Activated CD4-positive, alpha-beta T cell treated with anti-CD3 and anti-CD28 coated beads for 4 hours (primary cell): ENCODE data around the gene IGF2.
"Not testable (repeated sequence)": the region's sequence is repeated elsewhere in the genome, so short reads cannot be mapped to it uniquely, and the experiment has no call there.

Experiments used
- DNase-seq, 2 donors: peaks; one replicate each; pipeline ENCODE4 v3.0.0-alpha.2; 2020

Gene IGF2

DNA sequence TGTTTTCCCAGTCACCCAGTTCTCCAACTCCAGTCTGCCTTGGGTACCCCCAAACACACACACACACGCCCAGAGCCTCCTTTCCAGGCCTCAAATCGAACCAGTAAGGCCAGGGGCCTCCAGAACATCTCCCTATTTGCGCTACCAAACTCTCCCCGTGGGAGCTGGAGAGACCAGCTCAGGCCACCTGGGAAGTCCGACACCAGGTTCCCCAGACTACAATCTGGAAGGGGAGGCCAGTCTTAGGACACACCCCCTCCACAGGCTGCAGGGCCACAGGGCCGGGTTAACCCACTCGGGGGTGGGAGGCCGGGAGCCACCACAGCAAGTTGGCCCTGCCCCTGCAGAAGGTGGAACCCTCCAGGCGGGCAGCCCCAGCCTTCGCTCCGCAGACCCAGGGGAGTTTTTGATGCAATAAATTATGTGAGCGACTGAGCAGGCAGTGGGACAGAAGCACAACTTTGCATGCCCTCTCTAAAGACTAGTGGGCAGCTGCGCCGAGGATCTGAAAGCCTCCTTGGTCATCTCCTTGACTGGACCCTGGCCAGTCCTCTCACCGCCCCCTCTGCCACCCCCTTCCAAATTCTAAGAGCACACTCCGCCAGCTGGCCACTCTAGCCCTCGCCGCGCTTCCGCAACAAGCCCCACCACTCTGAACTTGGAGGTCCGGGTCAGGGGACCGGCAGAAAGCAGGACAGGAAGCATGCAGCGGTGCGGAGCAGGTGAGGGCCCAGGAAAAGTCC is 2.8 kb downstream of the IGF2 start:
- DNase-seq, result no peak

DNA sequence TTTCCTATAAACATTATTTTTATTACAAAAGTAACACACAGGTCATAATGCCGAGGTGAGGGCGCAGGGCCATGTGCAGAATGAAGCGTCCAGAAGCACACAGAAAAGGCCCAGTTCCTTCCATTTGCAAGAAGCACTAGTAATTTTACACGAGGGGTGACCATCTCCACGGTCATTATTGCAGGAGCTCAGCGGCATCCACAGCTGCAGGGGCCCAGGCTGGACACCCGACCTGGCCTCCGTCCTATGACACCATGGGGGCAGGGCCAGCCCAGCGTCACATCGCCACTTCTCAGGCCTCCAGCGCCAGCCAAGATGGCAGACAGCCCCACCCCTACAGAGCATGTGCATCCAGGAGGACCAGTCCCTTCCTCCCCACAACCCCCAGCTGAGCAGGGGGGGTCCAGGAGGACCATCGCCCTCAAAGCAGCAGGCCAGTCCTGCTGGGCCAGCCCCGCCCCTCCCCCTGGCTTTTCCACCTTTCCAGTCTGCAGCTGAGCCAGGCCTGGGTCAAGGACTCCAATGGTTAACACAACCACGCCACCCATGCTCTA is 3.5 kb downstream of the IGF2 start:
- DNase-seq, result no peak

DNA sequence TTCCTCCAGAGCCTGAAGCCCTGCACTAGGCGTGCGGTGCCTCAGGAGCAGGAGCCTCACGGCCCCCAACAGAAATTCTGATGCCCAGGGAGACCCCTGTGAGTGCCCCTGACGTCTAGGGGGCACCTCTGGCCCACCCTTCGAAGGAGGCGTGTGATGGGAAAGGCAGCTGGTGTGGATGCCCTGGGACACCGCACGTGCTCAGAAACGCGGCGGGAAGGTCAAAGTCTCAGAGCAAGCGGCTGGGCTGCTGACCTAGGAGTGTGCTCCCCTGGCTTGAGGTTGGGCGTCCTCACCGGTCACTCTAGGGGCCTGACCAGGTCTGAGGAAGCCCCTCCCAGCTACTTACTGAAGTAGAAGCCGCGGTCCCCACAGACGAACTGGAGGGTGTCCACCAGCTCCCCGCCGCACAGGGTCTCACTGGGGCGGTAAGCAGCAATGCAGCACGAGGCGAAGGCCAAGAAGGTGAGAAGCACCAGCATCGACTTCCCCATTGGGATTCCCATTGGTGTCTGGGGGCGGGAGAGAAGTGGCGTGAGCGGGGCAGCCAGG is 4.1 kb downstream of the IGF2 start:
- no peak for DNase-seq

DNA sequence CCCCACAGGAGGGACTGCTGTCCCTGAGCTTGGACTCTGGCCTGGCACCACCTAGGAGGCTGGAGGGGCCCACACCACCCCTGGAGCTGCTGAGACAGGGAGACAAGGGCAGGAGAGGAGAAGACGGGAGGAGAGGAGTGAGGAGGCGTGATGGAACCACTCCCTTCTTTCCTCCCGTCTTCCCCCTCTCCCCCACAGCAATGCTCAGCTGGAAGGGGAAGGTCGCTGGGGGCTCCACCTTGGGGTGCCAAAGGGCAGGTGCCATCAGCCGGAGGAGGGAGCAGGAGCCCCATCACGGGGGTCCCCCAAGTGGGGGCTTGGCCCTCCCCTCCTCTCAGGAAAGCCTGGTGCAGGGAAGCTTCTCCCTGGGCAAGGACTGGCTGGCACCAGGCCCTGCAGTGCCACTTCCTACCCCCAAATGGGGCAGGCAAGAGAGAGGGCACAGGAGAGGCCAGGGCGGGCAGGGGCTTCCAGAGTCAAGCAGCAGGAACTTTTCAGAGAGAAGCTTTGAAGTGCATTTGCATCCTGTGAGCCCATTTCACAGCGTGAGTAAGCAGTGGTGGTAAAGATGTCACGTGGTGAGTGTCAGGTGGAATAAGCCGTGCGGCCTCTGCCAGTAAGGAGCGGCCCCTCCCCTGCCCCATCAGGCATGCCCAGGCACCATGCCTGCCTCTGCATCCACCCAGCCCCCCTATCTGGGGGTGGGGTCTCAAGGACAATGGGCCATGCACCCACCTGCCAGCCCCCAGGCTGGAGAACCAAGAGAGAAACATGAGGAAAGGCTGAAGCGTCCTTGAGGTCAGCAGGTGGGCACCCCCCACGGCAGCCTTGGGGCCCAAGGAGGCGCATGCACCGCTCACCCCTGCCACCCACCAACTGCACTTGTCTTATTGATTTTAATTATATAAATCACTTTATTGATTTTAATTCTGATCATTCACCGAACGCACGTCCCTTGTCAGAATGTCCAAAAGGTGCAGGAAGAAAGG is 4.9 kb downstream of the IGF2 start:
- DNase-seq, result no peak

DNA sequence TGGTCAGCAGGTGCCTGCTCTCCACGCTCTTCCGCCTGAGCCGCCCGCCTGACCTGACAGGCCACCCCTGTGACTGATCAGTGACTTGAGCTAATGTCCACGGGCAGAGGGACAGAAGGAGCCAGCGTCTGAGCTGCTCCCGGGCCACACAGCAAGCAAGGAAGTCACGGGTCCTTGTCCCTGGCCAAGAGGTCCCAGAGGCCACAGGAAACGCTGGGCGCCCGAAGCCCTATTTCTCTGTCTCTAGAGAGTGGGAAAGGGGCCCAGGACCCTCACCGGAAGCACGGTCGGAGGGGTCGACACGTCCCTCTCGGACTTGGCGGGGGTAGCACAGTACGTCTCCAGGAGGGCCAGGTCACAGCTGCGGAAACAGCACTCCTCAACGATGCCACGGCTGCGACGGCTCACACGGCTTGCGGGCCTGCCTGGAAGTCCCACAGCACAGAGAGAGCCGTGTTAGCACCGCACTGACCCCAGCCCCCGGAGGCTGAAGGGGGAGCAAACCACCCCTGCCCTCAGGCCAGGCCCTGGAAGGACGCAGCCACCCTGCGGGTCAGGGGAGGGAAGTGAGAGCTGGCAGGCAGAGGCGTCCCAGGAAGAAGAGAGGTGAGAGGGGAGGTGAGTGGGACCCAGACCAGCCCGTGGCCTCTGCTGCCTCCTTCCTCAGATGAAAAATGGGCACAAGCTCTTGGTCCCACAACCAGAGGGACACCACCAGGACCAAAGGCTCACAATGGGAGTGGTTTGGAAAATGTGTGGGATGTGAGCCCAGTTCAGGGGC is 5.8 kb downstream of the IGF2 start:
- no peak for DNase-seq

DNA sequence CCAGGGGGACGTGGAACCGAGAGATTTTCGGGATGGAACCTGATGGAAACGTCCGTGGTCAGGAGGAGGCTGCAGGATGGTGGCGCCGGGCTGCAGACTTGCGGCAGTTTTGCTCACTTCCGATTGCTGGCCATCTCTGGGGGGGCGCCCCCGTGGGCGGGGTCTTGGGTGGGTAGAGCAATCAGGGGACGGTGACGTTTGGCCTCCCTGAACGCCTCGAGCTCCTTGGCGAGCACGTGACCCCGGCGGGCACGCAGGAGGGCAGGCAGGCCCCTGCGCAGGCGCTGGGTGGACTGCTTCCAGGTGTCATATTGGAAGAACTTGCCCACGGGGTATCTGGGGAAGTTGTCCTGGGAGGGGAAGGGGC is 6.3 kb downstream of the IGF2 start:
- no peak for DNase-seq

DNA sequence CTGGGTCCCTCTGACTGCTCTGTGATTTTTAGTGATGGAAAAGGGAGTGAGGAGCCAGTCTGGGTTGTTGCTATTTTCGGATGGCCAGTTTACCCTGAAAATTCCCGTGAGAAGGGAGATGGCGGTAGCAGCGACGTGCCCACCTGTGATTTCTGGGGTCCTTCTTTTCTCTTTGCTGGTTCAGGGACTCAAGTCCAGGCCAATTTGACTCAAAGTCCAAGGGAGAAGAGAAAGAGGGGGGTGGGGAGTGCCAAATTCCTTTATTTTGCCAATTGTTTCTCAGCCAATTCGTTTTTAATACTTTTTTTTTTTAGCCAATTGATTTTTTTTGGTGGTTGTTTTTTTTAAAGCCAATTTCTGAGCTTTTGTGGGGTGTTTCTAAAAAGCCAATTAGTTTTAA is 6.9 kb downstream of the IGF2 start:
- DNase-seq, result no peak

DNA sequence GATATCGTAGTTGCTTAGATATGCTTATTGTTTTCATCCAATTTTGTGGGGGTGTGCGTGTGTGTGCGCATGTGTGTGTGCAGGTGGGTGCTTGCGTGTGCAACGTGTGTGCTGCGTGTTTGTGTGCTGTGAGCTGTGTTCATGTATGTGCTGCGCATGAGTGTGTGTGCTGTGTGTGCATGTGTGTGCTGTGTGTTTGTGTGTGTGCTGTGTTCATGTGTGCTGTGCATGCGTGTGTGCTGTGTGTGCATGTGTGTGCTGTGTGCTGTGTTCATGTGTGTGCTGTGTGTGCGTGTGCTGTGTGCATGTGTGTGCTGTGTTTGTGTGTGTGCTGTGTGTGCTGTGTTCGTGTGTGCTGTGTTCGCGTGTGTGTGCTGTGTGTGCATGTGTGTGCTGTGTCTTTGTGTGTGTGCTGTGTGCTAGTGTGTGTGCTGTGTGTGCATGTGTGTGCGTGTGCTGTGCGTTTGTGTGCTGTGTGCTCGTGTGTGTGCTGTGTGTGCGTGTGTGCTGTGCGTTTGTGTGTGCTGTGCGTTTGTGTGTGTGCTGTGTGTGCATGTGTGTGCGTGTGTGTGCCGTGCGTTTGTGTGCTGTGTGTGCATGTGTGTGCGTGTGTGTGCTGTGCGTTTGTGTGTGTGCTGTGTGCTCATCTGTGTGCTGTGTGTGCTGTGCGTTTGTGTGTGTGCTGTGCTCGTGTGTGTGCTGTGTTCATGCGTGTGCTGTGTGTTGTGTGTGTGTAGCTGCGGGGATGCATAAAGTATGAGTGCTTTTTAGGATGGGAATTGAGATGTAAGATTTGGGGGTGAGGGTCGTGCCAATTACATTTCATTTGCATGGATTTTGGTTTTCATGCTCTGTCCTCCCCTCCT is 7.6 kb downstream of the IGF2 start:
- DNase-seq, result no peak

DNA sequence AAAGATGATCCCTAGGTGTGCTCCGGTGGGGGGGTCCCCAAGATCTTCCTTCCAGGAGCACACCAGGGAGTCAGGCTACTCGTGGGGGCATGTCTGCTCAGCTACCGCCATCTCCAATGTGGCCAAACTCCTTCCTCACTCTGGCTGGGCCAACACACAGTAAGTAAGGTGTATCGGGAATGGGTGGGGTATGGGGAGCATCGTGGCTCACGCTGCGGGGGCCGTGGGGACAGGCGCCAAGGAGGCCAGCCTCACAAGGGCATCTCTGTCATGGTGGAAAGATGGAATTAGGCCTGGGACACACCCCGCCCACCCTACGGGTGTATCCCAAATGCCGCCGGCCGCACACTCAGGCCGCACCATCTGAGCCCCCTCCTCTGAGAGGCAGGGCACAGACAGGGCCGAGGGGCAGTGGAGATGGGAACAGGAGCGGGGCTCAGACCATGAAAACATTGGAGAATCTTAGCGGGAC is 8.3 kb downstream of the IGF2 start:
- no peak for DNase-seq

DNA sequence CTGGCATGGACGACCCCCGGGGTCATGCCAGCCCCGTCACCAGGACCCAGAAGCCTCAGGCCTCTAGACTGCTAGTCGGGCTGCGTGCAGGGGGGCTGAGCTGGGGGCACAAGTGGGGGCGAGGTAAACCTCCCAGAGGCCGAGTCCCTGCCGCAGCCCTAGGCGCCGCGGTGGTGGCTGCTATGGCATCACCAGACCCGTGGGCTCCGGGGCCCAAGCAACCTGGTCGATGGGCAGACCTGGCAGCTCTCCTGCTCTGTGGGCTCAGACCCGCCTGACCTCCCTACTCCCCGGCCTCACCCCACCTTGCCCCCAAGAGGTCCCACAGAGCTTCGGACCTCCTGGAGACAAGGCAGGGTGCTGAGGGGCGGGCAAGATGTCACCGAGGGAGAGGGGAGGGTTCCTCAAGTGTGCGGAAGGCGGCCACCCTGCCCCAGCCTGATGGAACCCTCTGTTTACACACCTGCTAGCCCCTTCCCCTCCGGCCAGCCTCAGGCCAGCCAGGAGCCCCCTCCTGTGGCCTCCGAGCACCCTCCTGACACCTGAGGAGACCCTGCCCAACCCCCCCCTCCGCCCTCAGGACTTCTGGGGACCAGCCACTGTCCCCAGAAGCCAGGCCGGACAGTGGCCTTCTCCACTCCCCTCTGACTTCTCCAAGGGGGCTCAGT is 9.4 kb downstream of the IGF2 start:
- no peak for DNase-seq

DNA sequence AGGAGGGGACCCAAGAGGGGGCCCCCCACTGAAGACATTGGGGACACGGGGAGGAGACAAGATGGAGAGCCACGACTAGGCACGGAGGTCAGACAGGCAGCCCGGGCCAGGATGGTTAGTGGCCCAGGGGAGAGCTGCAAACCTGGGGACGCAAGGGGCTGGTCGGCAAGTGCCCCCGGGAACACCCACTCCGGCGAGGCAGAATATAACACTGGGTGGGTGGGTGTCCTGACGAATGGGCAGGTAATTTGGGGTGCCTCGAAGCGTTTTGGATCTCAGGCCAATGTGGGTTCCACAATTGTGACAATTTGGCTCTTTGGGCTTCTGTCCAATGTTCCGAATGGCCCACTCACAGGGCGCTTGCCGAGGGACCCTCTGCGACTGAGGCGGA is 9.9 kb downstream of the IGF2 start:
- no peak for DNase-seq

DNA sequence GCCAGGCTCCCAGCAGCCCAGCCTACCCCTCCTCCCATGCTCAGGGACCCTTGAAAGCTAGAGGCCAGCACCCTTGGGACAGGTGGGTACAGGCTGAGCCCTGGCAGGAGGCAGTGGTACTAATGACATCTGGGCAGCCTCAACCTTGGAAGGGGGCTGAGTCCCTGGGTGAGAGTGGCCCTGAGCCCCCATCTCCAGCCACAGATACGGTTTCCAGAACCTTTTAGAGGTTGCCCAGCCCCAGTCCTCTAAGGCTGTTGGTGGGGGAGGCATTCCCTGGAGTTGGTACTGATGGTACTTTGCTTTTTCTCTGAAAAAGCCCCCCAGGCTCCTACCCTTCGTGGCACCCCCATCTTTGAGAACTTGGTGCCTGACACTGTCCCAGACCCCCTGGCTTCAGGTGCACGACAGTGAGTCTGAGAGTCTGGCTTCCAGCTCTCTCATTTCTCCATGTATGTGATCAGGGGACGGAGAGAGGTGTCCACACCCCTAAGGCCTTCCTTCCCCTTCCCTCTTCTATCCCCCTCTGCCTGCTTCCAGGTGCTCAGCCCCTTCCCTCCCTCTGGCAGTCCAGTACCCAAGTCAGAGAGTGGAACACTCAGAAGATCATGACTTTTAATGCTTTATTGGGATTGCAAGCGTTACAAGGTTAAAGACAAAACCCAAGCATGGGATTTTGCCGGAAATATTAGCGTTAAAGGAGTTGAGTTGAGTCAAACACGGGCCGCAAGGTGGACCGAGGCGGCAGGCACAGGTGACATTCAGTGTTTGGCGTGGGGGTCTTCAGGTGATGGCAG is 10.5 kb downstream of the IGF2 start:
- DNase-seq, result no peak

DNA sequence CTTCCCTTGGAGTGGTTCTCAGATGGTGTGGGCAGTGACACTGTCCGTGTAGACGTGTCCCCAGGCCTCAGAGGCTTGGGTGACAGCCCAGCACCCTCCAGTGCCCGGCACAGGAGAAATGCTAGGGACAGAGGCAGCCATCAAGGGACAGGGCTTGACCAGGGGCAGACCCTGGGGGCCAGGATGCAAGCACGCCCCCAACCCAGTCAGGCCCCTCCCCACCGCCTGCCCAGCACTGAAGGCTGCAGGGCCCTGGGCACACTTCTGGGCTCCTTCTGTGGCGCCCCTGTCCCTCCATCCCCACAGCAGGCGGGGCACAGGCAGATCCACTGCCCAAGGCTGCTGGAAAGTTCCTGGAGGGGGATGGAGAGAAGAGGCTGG is 11.1 kb downstream of the IGF2 start:
- DNase-seq, result no peak

DNA sequence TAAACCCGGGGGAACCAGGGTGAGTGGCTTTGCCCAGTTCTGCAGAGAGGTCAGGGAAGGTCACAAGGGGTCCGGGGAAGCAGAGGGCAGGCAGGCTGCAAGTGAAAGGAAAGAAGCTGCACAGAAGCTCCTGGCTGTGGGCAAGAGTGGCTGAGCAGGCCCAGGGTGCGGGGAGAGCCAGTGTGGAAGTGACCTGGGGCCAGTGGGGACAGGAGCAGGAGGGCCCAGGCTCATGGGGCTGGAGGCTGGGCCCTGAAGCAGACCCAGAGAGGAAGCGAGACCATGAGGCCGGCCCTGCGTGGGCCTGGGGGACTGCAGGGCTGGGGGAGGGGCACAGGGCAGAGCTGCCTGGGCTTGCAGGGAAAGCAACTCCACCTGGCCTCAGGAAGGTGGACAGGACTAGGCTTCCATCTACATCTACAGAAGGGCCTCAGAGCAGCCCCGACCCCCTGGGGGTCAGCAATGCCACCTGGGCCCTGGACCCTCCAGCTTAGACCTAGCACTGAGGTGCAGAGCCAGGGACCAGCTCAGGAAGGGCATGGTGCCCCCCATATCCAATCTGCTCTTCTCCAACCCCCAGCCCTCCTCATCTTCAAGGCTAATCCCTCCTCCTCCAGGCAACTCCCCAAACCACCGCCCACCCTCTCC is 11.6 kb downstream of the IGF2 start:
- no peak for DNase-seq

DNA sequence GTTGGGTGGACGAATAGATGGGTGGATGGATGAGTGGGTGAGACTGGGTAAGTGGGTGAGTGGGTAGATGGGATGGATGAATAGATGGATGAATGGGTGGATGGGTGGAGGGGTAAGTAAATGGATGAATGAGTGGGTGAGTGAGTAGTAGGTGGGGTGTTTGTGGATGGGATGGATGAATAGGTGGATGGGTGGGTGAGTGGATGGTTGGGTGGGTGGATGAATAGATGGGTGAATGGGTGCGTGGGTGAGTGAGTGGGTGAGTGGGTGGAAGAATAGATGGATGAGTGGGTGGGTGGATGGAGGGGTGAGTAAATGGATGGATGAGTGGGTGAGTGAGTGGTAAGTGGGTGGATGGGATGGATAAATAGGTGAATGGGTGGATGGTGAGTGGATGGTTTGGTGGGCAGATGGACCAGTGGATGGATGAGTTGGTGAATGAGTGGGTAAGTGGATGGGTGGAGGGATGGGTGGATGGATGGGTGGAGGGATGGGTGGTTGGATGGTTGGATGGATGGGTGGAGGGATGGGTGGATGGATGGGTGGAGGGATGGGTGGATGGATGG is 12.6 kb downstream of the IGF2 start:
- DNase-seq, result no peak

DNA sequence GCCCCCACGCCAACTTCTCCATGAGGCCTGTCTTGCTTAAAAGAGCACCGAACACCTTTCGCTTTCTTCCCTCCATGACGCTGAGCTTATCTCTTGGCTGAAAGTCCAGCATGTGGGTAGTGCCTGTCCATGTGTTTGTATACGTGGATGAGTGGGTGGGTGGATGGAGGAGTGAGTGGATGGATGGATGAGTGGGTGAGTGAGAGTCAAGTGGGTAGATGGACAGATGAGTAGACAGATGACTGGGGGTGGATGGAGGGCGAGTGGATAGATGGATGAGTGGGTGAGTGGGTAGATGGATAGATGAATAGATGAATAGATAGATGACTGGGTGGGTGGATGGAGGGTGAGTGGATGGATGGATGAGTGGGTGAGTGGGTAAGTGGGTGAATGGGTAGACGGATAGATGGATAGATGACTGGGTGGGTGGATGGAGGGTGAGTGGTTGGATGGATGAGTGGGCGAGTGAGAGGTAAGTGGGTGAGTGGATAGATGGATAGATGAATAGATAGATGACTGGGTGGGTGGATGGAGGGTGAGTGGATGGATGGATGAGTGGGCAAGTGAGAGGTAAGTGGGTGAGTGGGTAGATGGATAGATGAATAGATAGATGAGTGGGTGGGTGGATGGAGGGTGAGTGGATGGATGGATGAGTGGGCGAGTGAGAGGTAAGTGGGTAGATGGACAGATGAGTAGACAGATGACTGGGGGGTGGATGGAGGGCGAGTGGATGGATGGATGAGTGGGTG is 14.3 kb downstream of the IGF2 start:
- not testable (repeated sequence) for DNase-seq

DNA sequence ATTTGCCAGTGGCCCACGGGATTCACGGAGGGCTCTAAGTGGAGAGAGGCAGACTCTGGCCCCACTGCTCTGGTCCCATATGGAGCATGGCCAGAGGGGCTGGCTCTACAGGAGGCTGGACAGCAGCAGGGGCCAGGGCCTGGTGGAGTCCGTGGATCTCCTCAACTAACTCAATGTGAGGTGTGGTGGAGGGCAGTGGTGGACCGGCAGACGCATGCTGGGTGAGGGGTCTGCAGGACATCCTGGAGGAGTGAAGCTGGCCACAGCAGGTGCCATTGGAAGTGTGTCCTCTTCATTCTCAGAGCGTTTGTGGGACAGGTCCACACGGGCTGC is 15.6 kb downstream of the IGF2 start:
- DNase-seq, result no peak

DNA sequence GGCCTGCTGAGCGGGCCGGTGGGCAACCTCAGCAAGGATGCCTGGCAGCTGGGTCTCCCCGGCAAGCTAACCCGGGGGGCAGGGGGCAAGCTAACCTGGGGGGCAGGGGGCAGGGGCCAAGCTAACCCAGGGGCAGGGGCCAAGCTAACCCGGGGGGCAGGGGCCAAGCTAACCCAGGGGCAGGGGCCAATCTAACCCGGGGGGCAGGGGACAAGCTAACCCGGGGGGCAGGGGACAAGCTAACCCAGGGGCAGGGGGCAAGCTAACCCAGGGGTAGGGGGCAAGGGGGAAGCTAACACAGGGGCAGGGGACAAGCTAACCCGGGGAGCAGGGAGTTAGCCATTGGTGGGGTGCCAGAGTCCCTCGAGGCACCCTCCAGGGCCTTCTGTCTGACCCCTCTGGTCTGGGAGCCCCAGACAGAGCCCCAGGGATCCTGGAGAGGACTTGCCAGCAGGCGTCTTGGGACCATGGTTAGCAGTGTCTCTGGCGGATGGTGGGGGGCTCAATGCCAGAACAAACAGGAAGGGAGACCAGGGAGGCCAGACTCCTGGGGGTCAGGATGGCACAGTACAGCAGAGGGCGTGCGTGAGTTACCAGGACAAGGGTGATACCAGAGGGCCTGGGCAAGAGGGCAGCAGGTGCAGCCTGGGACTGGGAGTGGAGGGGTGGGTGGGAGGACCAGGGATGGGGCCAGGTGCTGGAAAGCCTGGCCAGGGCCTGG is 16.1 kb downstream of the IGF2 start:
- DNase-seq, result no peak
